Erythroblast (primary cell): ENCODE data around the gene UNC5A.

Source experiments
- GATA1 ChIP-seq: IDR thresholded peaks from 2 replicates; pipeline ENCODE4 v1.6.1; 2011; ENCODE audit warnings: low read depth, mild to moderate bottlenecking, control low read depth, low read length, moderate library complexity
- POLR2A ChIP-seq: IDR thresholded peaks from 2 replicates; pipeline ENCODE4 v1.6.1; 2011; ENCODE audit warnings: mild to moderate bottlenecking, low read length

DNA sequence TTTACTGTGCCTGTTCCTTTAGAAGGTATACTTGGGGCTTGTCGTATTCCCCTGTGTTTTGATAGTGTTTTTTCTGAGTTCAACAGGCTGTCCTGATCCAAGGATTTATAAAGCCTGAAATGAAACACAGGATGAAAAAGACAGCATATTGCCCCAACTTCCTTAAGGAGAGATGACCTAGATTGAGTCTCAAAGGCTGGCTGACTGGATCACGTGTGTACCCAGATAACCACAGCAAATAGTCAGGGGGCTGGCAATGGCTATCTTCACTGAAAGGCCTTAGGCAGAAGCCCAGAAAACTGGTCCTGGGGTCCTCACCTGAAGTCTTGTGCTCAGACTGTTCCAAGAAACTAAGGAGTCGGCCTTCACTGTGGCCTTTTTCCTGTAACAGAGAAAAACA lies 96.4 kb downstream of the UNC5A start:
- TF ChIP-seq POLR2A (no peak), GATA1 (no peak)
